HG03025 (cell line): ENCODE measurements around the gene ARAP1.

Experiments used
- ATAC-seq: cut with Tn5 transposase; IDR thresholded peaks from one replicate; pipeline ENCODE4 v1.9.1; 2021; ENCODE audit warnings: mild to moderate bottlenecking, moderate library complexity; ENCODE audit not compliant: unreplicated experiment, low FRiP score

ARAP1 gene

GRCh38 chr11:72745511-72745910 is 6.7 kb downstream of the ARAP1 start:
- no peak for ATAC-seq

GRCh38 chr11:72744474-72744873 is 7.7 kb downstream of the ARAP1 start:
- ATAC-seq = no peak

DNA sequence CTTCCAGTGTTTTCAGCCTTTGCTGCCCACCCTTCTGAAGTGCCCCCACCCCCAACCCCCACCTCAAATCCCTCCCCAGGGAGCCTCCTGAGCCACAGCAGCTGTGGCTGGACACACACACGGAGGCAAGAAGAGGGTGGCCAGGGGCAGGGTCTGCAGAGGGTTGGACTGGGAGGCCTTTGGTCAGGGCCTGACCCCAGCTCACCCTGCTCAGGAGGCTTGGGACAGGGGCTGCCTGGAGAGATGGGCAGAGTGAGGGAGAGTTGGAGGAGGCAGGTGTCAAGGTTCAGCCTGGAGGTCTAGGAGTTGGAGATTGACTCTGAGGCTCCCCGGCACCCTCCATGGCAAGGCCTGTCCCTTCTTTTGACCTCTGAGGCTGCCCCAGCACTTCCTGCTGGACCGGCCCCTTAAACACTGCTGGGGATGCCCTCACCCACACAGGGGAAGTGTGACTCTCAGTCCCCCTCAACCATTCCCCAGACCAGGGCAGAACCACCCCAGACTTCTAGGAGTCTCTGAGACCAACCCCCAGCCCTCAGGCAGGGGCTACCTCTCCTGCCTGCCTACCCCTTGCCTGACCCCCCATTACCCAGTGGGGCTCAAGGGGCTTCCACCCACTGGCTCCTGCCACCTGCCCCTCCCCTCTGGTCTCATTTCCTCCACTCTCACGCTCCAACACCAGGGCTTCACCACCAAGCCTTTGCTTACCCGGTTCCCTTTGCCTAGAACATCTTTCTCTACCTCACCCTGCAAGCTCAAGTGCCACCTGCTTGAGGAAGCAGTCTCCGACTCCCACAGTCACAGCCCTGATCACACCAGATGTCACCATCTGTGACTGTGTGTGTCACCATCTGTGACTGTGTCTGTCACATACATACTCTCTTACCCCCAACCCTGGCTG is 8.6 kb downstream of the ARAP1 start:
- ATAC-seq = no peak

GRCh38 chr11:72742513-72743320 is 9.5 kb downstream of the ARAP1 start:
- ATAC-seq = no peak

- no peak for ATAC-seq
Measured at GRCh38 chr11:72741849-72742512, 10.2 kb downstream of the ARAP1 start.

DNA sequence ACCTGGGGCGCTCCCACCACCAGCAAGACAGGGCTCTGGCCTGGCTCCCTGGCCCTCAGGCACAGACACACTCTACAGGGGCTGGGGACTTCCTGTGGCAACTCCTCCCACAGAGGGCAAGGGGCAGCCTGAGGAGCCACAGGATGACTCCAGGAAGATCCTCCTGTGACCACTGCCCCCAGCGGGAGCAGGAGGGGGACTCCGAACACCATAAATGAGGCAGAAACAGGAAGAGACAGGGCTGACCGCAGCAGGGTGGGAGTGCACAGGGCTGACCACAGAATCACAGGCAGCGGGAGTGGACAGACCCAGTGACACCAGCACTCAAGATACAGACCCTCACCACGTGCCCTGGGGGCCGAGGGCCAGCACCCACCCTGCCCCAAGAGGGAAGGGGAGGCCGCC is 10.8 kb downstream of the ARAP1 start:
- no peak for ATAC-seq

- no peak for ATAC-seq
Measured at GRCh38 chr11:72740562-72741428, 11.4 kb downstream of the ARAP1 start.

DNA sequence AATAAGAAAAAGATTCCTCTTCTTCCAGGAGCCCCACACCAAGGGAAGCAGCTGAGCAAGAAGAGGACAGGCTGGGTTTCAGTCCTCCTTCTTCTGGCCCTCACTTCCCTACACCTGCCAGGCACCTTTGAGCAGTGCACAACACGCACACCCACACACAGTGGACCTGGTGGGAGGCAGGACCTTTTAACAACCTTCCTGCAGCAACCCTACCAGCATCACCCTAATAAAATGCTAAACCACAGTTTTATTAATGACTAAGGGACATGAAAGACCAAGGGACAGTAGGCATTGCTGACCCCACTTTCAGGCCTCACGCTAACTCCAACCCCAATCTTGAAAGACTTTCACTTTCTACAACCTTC is 12.2 kb downstream of the ARAP1 start:
- no peak for ATAC-seq

DNA sequence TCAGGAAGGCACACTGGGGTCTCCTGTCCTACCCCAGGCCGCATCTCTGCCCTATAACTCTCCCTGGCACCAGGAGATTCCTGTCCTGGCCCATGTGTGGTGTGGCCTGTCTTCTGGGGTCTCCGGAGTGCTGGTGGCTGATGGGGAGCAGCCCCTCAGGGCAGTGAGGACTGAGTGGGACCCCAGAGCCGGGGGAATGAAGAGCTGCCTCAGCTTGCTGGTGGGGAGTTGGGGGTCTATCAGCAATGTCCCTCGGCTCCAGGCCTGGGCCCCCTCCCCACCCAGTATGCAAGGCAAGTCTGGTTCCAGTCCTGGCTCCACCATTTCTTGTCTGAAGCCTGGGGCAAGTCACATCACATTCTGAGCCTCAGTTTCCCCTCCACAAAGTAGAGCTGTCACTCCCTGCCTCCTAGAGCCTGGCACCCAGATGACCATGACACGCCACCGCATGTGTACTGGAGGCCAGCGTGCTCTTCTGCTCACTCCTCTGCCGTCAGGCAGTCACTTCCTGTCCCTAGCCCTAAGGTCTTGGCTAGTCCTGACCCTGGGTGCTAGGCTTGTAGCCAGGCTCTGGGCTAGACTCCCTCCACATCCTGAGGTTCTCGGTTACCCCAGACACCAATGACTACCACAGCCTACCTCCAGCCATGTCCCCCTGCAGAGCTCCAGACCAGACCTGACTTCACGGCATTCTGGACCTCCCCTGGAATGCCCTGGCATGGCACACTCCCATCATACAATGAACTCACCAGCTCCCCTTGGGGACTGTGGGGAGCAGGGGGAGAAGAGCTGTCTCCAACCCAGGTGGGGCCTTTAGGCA is 12.8 kb downstream of the ARAP1 start:
- ATAC-seq = no peak

- ATAC-seq = no peak
Measured at GRCh38 chr11:72738199-72739141, 13.7 kb downstream of the ARAP1 start.

DNA sequence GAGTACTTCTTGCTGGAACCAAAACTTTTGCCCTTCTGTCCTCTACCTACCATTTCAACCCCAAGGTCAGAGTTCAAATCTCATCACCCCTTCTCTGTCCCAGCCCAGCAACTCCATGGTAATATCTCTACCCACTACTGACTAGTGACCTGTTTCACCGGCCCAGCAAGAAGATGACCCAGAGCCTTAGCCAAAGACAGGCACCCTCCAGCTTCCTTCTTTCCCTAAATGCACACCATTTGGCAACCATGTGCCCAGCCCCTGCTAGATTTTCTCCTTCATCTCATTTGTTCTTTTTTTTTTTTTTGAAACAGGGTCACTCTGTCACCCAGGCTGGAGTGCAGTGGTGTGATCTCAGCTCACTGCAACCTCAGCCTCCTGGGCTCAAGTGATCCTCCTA is 14.9 kb downstream of the ARAP1 start:
- ATAC-seq = no peak

DNA sequence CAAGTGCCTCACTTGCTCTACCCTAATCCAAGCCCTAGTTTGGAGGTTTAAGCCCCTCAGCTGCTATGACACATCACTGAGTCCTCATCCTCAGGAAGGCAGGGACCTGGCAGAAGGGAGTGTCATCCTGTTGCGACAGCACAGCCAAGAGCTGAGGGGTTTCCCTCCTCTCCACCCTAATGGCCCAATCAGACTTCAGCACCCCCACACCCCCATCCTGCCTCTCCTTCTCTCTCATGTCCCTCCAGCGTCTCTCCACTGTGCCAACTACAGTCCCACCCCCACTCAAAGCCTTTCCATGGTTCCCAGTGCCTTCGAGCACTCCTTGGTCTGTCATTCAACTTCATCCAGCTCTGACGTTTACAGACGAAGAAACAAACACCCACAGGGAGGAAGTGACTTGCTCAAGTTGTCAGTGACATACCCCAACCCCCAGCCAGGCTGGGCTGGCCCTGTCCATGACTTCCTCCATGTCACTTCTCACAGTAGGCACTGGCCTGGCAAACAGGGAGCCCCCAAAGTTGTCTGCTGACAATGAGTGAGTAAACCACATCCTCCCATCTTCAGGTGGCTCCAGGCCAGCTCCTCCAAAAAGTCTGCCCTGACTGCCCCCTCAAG is 15.6 kb downstream of the ARAP1 start:
- no peak for ATAC-seq

GRCh38 chr11:72735495-72736027 is 16.6 kb downstream of the ARAP1 start:
- no peak for ATAC-seq

DNA sequence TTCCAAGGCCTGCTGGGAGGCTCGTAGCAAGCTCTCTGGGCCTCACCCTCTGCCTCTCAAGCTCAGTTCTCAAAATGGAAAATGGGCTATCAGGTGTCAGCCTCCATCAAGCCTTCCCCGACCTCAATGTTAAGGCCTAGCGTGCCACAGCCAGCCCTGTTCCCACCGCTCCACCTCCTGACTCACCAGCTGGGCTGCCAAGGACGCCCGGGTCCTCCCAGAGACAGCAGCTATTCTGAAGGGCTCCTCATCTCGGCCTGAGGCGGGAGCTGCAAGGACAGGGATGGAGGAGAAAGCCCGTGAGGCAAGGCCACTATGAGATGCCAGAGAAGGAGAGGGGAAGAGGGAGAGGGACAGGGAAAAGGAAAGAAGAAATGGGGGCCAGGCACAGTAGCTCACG is 19.9 kb downstream of the ARAP1 start:
- ATAC-seq = no peak

- ATAC-seq = no peak
Measured at GRCh38 chr11:72730737-72731136, 21.5 kb downstream of the ARAP1 start.

DNA sequence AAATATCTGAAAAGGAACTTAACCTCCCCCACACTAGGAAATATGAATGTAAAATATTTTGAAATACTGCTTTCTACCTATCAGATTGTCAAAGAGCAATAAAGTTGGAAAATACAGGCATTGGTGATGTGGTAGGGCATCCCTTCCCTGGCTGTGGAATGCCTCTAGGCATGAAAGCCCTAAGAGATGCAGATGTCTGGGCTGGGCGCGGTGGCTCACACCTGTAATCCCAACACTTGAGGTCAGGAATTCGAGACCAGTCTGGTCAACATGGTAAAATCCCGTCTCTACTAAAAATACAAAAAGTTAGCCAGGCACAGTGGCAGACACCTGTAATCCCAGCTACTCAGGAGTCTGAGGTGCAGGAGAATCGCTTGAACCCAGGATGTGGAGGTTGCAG is 22.0 kb downstream of the ARAP1 start:
- ATAC-seq = no peak

DNA sequence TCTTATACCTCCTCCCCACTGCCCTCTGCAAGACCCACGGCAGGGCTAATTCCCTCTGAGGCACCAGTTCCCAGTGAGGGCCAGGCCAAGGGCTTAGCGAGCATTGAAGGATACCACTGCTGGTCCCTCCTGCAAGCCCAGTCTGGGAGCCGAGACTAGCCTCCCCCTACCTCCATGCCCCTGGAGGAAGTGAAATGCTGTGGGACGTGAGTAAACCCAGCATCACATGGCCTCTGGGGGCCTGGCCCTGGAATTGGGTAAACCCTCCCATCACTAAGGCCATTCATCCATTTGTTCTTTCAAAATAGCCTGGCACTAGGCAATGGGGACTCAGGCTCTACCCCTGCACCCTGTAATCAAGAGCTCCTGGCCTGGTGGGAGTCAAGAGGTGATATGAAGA is 24.7 kb downstream of the ARAP1 start:
- no peak for ATAC-seq
